Loucy (cell line): Measurements from ENCODE around the gene SLC2A1.

Experiments used
- H2AFZ ChIP-seq: fragments of 200-600 bp; sonication (generic); 2 replicates; pipeline ENCODE4 v1.6.0; 2016; ENCODE audit warnings: antibody characterized with exemption, mild to moderate bottlenecking, low read length, moderate library complexity
- H3F3A ChIP-seq: fragments of 200-600 bp; 2 replicates; pipeline ENCODE4 v1.6.0; 2016; ENCODE audit warnings: antibody characterized with exemption, low read depth, mild to moderate bottlenecking
- H3K27me3 ChIP-seq: fragments of 200-600 bp; sonication (generic); 2 replicates; pipeline ENCODE4 v1.6.1; 2014; ENCODE audit warnings: low read length, mild to moderate bottlenecking; ENCODE audit not compliant: insufficient read depth, poor library complexity, severe bottlenecking
- H3K36me3 ChIP-seq: fragments of 200-600 bp; sonication (generic); 2 replicates; pipeline ENCODE4 v1.6.1; 2016; ENCODE audit warnings: low read length; ENCODE audit not compliant: insufficient read depth
- H3K4me1 ChIP-seq: fragments of 200-600 bp; sonication (generic); 2 replicates; pipeline ENCODE4 v1.5.1; 2014; ENCODE audit warnings: low read length, mild to moderate bottlenecking; ENCODE audit not compliant: insufficient read depth, poor library complexity, severe bottlenecking
- H3K4me2 ChIP-seq: fragments of 200-600 bp; sonication (generic); 2 replicates; pipeline ENCODE4 v1.6.0; 2014; ENCODE audit warnings: antibody characterized with exemption, low read length, low read depth, mild to moderate bottlenecking; ENCODE audit not compliant: poor library complexity, severe bottlenecking
- H3K4me3 ChIP-seq: fragments of 200-600 bp; sonication (generic); 2 replicates; pipeline ENCODE4 v1.5.1; 2014; ENCODE audit warnings: low read length, mild to moderate bottlenecking, mixed read lengths; ENCODE audit not compliant: poor library complexity, severe bottlenecking
- H3K79me2 ChIP-seq: fragments of 200-600 bp; sonication (generic); 2 replicates; pipeline ENCODE4 v1.6.1; 2014; ENCODE audit warnings: low read length; ENCODE audit not compliant: insufficient read depth
- H3K9ac ChIP-seq: fragments of 200-600 bp; sonication (generic); 2 replicates; pipeline ENCODE4 v1.6.0; 2014; ENCODE audit warnings: mild to moderate bottlenecking, low read depth, low read length, moderate library complexity; ENCODE audit not compliant: poor library complexity, severe bottlenecking
- H3K9me2 ChIP-seq: fragments of 200-600 bp; sonication (generic); replicated peaks from 2 replicates; pipeline ENCODE4 v1.6.1; 2016; ENCODE audit warnings: low read depth, low read length, mixed read lengths
- H3K9me3 ChIP-seq: fragments of 200-600 bp; sonication (generic); 2 replicates; pipeline ENCODE4 v1.6.1; 2014; ENCODE audit warnings: mild to moderate bottlenecking, antibody characterized with exemption, low read length, low read depth; ENCODE audit not compliant: insufficient read depth
- H4K20me1 ChIP-seq: fragments of 200-600 bp; sonication (generic); 2 replicates; pipeline ENCODE4 v1.6.0; 2014; ENCODE audit warnings: antibody characterized with exemption, low read length, mild to moderate bottlenecking; ENCODE audit not compliant: insufficient read depth, poor library complexity, severe bottlenecking
- EZH2phosphoT487 ChIP-seq: fragments of 200-600 bp; IDR thresholded peaks from 2 replicates; pipeline ENCODE4 v1.6.1; 2018; ENCODE audit warnings: antibody characterized with exemption, mild to moderate bottlenecking, moderate library complexity, borderline replicate concordance
- TF ChIP-seq, protein P1 (sequence below): fragments of 200-600 bp; sonication (generic); conservative IDR thresholded peaks from 2 replicates; pipeline ENCODE4 v1.5.1; 2014; ENCODE audit warnings: mild to moderate bottlenecking, antibody characterized with exemption, low read length

Gene SLC2A1

DNA sequence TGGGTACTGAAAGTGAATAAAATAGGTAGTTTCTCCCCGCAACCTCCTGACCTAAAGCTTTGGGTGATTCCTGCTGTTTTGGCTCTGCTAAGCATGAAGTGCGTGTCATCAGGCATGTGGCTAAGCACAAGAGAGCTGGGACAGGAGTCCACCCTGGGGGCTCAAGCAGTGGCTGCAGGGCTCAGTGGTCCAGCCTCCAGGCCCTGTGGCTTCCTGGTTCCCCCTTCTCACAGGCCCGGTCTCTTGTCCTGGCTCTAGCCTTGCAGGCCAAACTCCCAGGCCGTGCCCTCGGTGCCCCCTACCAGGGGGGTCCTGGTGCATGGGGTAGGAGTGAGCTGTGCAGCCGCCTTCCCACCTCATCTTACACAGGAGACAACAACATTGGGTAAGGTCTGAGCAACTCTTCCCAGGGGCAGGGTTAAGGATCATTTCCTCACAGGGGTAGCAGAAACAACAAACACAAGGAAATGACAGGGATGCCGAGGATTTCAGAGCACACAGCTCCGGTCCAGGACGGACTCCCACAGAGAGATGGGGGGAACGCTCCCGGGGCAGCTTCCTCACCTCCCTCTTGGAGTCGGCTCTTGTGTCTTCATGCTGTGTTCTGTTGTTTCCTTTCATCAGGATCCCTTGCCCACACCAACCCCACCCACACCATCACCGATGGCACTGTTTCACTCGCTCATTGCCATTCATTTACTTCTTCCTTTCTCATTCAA lies 19.8 kb upstream of the SLC2A1 start:
- no peak for TF ChIP-seq EZH2phosphoT487
- TF ChIP-seq, protein P1, sequence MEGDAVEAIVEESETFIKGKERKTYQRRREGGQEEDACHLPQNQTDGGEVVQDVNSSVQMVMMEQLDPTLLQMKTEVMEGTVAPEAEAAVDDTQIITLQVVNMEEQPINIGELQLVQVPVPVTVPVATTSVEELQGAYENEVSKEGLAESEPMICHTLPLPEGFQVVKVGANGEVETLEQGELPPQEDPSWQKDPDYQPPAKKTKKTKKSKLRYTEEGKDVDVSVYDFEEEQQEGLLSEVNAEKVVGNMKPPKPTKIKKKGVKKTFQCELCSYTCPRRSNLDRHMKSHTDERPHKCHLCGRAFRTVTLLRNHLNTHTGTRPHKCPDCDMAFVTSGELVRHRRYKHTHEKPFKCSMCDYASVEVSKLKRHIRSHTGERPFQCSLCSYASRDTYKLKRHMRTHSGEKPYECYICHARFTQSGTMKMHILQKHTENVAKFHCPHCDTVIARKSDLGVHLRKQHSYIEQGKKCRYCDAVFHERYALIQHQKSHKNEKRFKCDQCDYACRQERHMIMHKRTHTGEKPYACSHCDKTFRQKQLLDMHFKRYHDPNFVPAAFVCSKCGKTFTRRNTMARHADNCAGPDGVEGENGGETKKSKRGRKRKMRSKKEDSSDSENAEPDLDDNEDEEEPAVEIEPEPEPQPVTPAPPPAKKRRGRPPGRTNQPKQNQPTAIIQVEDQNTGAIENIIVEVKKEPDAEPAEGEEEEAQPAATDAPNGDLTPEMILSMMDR, result no peak
- no peaks in the 10 kb centered on the region for H3K4me1 ChIP-seq
- H3K9me3 ChIP-seq, result no peaks in the 10 kb centered on the region
- no peaks in the 10 kb centered on the region for H3K36me3 ChIP-seq
- H3K4me2 ChIP-seq, result no peak overlapping the region
- H2AFZ ChIP-seq, result no peak overlapping the region
- no peak overlapping the region for H3K9ac ChIP-seq
- H3K4me3 ChIP-seq, result no peak overlapping the region
- H3K79me2 ChIP-seq, result no peaks in the 10 kb centered on the region
- no peaks in the 10 kb centered on the region for H4K20me1 ChIP-seq
- H3F3A ChIP-seq, result no peaks in the 10 kb centered on the region
- H3K27me3 ChIP-seq, result no peaks in the 10 kb centered on the region
- H3K9me2 ChIP-seq, result no peaks in the 10 kb centered on the region

DNA sequence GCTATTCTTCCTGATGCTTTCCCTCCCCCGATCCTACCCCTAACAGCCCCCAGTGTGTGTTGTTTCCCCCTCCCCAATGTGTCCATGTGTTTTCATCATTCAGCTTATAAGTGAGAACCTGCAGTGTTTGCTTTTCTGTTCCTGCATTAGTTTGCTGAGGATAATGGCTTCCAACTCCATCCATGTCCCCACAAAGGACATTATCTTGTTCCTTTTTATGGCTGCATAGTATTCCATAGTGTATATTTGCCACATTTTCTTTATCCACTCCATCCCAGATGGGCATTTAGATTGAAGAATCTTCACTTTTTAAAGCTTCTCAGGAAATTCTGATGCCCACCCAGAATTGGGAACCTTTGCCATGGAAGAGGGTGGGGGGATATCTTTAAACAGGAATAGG lies 19.0 kb upstream of the SLC2A1 start:
- no peak overlapping the region for H3K4me3 ChIP-seq
- H4K20me1 ChIP-seq, result no peaks in the 10 kb centered on the region
- H3K27me3 ChIP-seq, result no peaks in the 10 kb centered on the region
- H3K4me1 ChIP-seq, result no peaks in the 10 kb centered on the region
- H3K4me2 ChIP-seq, result no peak overlapping the region
- no peaks in the 10 kb centered on the region for H3F3A ChIP-seq
- no peak for TF ChIP-seq EZH2phosphoT487
- TF ChIP-seq, protein P1, result no peak
- H3K9me2 ChIP-seq, result no peaks in the 10 kb centered on the region
- no peak overlapping the region for H3K9ac ChIP-seq
- no peaks in the 10 kb centered on the region for H3K79me2 ChIP-seq
- H3K36me3 ChIP-seq, result no peaks in the 10 kb centered on the region
- no peak overlapping the region for H2AFZ ChIP-seq
- H3K9me3 ChIP-seq, result no peaks in the 10 kb centered on the region

DNA sequence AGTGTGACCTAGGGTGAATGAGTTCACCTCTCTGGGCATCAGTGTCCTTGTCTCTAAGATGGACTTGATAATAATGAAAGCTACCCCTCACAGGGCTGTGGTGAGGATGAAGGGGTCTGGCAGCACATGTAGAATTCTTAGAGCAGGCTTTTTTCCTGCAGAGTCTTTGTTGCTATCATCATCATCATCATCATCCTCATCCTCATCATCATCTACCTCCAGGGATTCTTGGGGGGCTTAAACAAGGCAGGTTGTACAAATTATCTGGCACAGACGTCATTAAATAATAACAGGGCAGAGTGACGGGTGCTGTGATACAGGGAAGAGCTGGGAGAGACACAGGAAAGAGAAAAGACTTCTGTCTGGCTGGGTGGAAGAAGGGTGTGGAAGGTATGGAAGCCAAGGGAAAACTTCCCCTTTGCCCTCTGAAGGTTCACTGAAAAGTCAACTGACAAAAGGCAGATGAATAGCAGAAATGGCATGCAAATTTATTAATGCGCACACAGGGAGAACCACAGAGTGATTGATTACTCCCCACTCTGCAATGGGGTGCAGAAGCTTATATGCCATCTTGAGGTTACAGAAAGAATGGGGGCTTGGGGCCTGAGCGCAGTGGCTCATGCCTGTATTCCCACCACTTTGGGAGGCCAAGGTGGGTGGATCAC lies 17.0 kb upstream of the SLC2A1 start:
- no peak for TF ChIP-seq EZH2phosphoT487
- TF ChIP-seq, protein P1, result no peak
- H3K4me1 ChIP-seq, result no peaks in the 10 kb centered on the region
- no peaks in the 10 kb centered on the region for H3K9me3 ChIP-seq
- H2AFZ ChIP-seq, result no peak overlapping the region
- H3F3A ChIP-seq, result no peaks in the 10 kb centered on the region
- H3K9ac ChIP-seq, result no peak overlapping the region
- H3K9me2 ChIP-seq, result no peaks in the 10 kb centered on the region
- no peaks in the 10 kb centered on the region for H3K79me2 ChIP-seq
- no peaks in the 10 kb centered on the region for H3K27me3 ChIP-seq
- H4K20me1 ChIP-seq, result no peaks in the 10 kb centered on the region
- no peaks in the 10 kb centered on the region for H3K36me3 ChIP-seq
- H3K4me2 ChIP-seq, result no peak overlapping the region
- H3K4me3 ChIP-seq, result no peak overlapping the region
